Embryonic facial prominence (tissue), 1 donor: ENCODE data around the gene CDH1.

Source experiments
- DNase-seq: peaks from one replicate; pipeline ENCODE4 v3.0.0-alpha.2; 2016; ENCODE audit errors: extremely low spot score

The CDH1 gene

GRCh38 chr16:68732042-68732680, 4.9 kb upstream of the CDH1 start:
- no peak for DNase-seq

- DNase-seq, result no peak
Observed at GRCh38 chr16:68732741-68733399, 4.2 kb upstream of the CDH1 start.

DNA sequence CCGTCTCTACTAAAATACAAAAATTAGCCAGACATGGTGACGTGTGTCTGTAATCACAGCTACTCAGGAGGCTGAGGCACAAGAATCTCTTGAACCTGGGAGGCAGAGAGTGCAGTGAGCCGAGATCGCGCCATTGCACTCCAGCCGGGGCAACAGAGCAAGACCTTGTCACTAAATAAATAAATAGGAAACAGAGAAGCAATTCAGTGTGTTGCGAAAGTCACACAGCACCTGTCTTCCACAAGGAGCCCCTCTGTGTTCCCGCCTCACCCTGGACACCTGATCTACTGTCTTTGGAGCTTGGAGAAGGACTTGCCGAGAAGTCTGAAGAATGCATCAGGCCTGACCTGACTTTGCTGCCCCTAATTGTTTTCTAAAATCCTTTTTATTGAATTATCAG, 3.5 kb upstream of the CDH1 start:
- DNase-seq, result no peak

GRCh38 chr16:68734782-68735181, 2.3 kb upstream of the CDH1 start:
- DNase-seq, result no peak

GRCh38 chr16:68736561-68736960, 531 bp upstream of the CDH1 start:
- no peak for DNase-seq

DNA sequence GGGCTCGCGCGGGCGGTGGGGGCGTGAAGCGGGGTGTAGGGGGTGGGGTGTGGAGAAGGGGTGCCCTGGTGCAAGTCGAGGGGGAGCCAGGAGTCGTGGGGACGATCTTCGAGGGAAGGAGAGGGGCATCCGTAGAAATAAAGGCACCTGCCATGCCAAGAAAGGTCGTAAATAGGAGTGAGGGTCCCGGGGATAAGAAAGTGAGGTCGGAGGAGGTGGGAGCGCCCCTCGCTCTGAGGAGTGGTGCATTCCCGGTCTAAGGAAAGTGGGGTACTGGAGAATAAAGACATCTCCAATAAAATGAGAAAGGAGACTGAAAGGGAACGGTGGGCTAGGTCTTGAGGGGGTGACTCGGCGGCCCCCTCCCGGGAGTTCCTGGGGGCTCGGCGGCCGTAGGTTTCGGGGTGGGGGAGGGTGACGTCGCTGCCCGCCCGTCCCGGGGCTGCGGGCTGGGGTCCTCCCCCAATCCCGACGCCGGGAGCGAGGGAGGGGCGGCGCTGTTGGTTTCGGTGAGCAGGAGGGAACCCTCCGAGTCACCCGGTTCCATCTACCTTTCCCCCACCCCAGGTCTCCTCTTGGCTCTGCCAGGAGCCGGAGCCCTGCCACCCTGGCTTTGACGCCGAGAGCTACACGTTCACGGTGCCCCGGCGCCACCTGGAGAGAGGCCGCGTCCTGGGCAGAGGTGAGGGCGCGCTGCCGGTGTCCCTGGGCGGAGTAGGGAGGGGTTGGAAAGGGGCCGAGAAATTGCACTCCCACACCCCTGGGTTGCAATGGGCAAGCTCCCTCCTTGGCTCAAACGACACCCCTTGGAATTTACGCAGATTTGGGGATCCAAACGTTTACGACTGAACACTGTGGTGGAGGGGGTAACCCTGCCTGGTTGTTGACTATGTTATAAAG, 888 bp downstream of the CDH1 start:
- DNase-seq, result no peak

DNA sequence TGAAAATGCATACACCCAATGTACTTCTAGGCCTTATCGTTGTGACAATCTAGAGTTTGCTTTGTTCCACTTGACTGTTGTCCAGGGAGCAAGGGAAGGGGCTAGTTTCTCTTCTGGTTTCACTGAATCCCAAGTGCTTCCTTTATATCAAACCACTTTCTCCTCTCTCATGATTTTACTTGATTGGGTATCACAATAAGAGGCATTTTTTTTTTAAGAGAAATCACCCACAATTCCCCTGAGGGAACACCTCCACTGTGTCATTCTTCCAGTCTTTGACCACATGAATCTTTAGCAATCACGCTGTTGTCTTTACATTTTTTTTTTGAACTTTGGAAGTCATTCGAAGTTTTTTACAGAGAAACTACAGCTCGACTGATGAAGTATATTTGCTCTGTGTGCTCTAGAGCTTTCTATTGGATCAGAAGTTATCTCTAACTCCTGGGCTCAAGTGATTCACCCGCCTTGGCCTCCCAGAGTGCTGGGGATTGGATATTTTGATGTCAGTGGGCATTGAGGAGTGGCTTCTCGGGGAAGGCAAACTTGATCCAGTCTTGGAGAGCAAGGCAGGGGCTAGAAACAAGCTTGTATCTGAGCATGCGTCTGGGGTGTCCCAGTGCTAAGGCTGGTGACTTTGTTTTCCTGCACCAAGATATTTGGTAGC, 3.0 kb downstream of the CDH1 start:
- no peak for DNase-seq

GRCh38 chr16:68740628-68741346, 3.7 kb downstream of the CDH1 start:
- DNase-seq, result no peak

- no peak for DNase-seq
Observed at GRCh38 chr16:68743664-68744063, 6.6 kb downstream of the CDH1 start.

DNA sequence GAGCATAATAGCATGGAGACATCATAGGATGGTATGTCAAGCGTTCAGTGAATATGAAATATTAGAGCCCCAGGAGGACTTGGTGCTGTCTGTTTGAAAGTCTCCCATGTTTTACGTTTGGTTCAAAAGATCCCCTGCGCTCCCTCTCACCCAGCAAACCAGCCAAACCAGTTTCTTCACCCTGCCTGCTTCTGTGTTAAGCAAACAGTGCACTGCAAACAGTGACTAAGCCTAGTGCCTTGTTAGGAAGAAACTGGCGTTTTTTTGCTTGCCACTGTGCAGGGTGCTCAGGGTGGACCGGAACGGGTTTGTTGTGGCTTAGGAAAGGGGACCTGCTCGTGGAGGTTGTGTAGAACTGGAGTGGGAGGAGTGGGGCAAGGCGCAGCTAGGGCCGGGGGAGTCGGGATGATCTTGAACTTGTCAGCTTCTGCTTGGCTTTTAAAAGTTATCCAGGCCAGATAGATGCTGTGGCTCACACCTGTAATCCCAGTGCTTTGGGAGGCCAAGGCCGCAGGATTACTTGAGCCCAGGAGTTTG, 7.7 kb downstream of the CDH1 start:
- peak; percentile 38 for DNase-seq

GRCh38 chr16:68746951-68747350, 9.9 kb downstream of the CDH1 start:
- no peak for DNase-seq

- DNase-seq, result no peak
Observed at GRCh38 chr16:68749432-68749831, 12.3 kb downstream of the CDH1 start.

- no peak for DNase-seq
Observed at GRCh38 chr16:68750193-68750695, 13.2 kb downstream of the CDH1 start.

DNA sequence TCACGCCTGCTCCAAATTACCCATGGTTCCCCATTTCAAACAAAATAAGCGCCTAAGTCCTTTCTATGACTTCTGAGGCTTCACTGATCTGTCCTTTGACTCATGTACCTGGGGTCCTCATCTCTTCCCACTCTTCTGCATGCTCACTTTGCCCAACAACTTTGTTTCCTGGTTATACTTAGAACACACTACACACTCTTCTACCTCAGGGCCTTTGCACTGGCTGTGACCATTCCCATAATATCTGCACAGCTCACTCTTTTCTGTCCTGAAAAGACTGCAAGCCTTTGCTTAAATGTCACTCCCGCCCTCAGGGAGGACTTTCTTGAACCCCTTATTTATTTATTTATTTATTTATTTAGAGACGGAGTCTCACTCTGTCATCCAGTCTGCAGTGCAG, 14.1 kb downstream of the CDH1 start:
- no peak for DNase-seq

DNA sequence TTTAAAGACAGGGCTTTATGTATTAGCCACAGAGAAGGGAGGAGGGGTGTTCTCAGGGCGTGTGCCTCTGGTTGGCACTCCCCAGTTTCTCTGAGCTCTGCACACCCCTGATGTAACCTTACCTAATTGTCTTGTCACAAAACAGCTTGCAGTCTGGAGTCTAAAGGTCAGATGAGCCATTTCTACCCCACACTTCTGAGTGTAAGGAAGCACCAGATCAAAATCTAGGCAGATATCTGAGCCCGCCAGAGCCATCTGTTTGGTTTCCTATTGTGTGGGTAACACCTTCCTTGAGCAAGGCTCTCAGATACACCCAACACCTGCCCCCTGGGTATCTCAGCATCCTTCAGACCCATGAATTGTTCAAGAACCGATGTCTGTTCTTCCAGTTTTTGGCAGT, 15.5 kb downstream of the CDH1 start:
- DNase-seq, result no peak

- DNase-seq, result no peak
Observed at GRCh38 chr16:68754084-68754792, 17.1 kb downstream of the CDH1 start.

- no peak for DNase-seq
Observed at GRCh38 chr16:68756239-68756915, 19.3 kb downstream of the CDH1 start.

DNA sequence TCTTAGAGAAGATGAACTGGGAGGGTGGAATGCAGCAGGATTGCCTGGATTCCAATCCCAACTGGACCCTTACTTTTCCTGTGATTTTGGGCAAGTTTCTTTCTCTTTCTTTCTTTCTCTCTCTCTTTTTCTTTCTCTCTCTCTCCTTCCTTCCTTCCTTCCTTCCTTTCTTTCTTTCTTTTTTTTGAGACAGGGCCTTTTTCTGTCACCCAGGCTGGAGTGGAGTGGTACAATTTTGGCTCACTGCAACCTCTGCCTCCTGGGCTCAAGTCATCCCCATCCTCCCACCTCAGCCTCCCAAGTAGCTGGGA, 20.5 kb downstream of the CDH1 start:
- DNase-seq, result no peak

GRCh38 chr16:68759062-68759461, 22.0 kb downstream of the CDH1 start:
- DNase-seq, result no peak

- no peak for DNase-seq
Observed at GRCh38 chr16:68760671-68761275, 23.7 kb downstream of the CDH1 start.
